ENCODE measurements around the gene RANBP10. TPM values are rescaled to one million over a fixed set of nuclear protein-coding genes. Genes with fewer than 3 reads are reported as not detected.

RANBP10 gene
- total RNA-seq, 1 donor from 2014 or later, result 34.1 TPM

- Mint-ChIP-seq H3K36me3 (ENCODE audit: insufficient read depth) (peaks cover 9% of the 10 kb centered on the region), H3K4me3 (ENCODE audit: low read depth) (no peak overlapping the region)
- no peak for DNase-seq (ENCODE audit: low spot score, unreplicated experiment)
Measured at GRCh38 chr16:67685388-67686112, 120.8 kb downstream of the RANBP10 start.

GRCh38 chr16:67683767-67684166 lies 122.6 kb downstream of the RANBP10 start:
- no peaks in the 10 kb centered on the region for H3K4me1 Mint-ChIP-seq (ENCODE audit: low read depth)
- no peak for TF ChIP-seq CTCF (IDR thresholded peaks at IDR 0.05; ENCODE audit: unreplicated experiment)
- H3K9me3 Mint-ChIP-seq (ENCODE audit: low read depth), result no peaks in the 10 kb centered on the region

More at GRCh38 chr16:67685388-67686112, 120.8 kb downstream of the RANBP10 start:
- no peak for TF ChIP-seq CTCF (IDR thresholded peaks at IDR 0.05; ENCODE audit: unreplicated experiment)
- H3K4me1 Mint-ChIP-seq (ENCODE audit: low read depth), result no peaks in the 10 kb centered on the region
- H3K9me3 Mint-ChIP-seq (ENCODE audit: low read depth), result no peaks in the 10 kb centered on the region
- no peak overlapping the region for H3K27ac Mint-ChIP-seq
- no peaks in the 10 kb centered on the region for H3K27me3 Mint-ChIP-seq

GRCh38 chr16:67679935-67680897 lies 126.1 kb downstream of the RANBP10 start:
- Mint-ChIP-seq H3K9me3 (ENCODE audit: low read depth) (no peaks in the 10 kb centered on the region), H3K27ac (no peak overlapping the region), H3K27me3 (no peaks in the 10 kb centered on the region), H3K36me3 (ENCODE audit: insufficient read depth) (peaks cover 5% of the 10 kb centered on the region), H3K4me3 (ENCODE audit: low read depth) (no peak overlapping the region), H3K4me1 (ENCODE audit: low read depth) (no peaks in the 10 kb centered on the region)
- TF ChIP-seq CTCF (IDR thresholded peaks at IDR 0.05; ENCODE audit: unreplicated experiment), result no peak
- no peak for DNase-seq (ENCODE audit: low spot score, unreplicated experiment)

More at GRCh38 chr16:67683767-67684166, 122.6 kb downstream of the RANBP10 start:
- Mint-ChIP-seq H3K36me3 (ENCODE audit: insufficient read depth) (peaks cover 9% of the 10 kb centered on the region), H3K27ac (no peak overlapping the region), H3K4me3 (ENCODE audit: low read depth) (no peak overlapping the region), H3K27me3 (no peaks in the 10 kb centered on the region)
- DNase-seq (ENCODE audit: low spot score, unreplicated experiment), result no peak

DNA sequence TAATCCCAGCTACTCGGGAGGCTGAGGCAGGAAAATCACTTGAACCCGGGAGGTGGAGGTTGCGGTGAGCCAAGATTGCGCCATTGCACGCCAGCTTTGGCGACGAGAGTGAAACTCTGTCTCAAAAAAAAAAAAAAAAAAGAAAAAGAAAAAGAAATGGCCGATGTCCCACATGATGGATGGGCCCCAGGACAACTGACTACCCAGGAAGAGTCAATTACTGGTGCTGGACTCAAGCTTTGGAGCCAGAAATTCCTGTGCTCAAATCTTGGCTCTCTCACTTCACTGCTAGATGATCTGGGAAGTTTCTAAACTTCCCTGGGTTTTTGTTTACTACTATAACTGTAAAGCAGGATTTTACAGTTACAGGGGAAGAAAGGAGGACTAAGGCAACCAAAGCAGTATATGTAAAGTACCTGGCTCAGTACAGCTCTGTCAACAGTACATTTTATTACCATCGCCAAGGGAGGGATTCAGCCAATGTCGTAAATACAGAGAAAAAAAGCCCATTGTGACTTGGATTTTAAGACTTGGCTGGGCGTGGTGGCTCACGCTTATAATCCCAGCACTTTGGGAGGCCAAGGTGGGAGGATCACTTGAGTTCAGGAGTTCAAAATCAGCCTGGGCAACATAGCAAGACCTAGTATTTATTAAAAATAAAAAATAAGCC lies 127.9 kb downstream of the RANBP10 start:
- H3K4me3 Mint-ChIP-seq (ENCODE audit: low read depth), result no peak overlapping the region
- no peaks in the 10 kb centered on the region for H3K9me3 Mint-ChIP-seq (ENCODE audit: low read depth)
- no peak overlapping the region for H3K27ac Mint-ChIP-seq
- no peaks in the 10 kb centered on the region for H3K27me3 Mint-ChIP-seq
- H3K36me3 Mint-ChIP-seq (ENCODE audit: insufficient read depth), result peaks cover 2% of the 10 kb centered on the region
- no peak for DNase-seq (ENCODE audit: low spot score, unreplicated experiment)
- no peak for TF ChIP-seq CTCF (IDR thresholded peaks at IDR 0.05; ENCODE audit: unreplicated experiment)
- no peaks in the 10 kb centered on the region for H3K4me1 Mint-ChIP-seq (ENCODE audit: low read depth)

DNA sequence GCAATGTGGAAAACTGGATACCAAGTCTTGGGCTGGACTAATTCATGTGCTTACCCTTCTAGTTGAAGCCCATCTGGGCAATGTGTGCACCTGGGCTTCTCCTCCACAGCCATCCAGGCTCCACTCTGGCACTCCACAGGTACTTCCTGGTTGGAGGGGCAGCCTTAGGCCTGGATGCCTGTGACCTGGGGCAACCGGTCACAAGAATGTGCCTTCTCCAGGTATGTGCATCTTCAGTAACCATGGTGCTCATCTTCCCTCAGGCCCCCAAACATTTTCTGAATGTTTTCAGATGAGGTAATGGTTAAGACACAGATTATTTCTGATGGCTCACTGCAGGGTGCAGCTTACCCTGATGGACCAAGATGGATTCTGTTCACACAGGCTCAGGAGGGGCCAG lies 128.6 kb downstream of the RANBP10 start:
- Mint-ChIP-seq H3K36me3 (ENCODE audit: insufficient read depth) (no peaks in the 10 kb centered on the region), H3K9me3 (ENCODE audit: low read depth) (no peaks in the 10 kb centered on the region), H3K4me1 (ENCODE audit: low read depth) (no peaks in the 10 kb centered on the region), H3K4me3 (ENCODE audit: low read depth) (no peak overlapping the region), H3K27me3 (no peaks in the 10 kb centered on the region), H3K27ac (no peak overlapping the region)
- TF ChIP-seq CTCF (IDR thresholded peaks at IDR 0.05; ENCODE audit: unreplicated experiment), result no peak
- no peak for DNase-seq (ENCODE audit: low spot score, unreplicated experiment)
